Measurements from ENCODE around the gene TAF12.

DNA sequence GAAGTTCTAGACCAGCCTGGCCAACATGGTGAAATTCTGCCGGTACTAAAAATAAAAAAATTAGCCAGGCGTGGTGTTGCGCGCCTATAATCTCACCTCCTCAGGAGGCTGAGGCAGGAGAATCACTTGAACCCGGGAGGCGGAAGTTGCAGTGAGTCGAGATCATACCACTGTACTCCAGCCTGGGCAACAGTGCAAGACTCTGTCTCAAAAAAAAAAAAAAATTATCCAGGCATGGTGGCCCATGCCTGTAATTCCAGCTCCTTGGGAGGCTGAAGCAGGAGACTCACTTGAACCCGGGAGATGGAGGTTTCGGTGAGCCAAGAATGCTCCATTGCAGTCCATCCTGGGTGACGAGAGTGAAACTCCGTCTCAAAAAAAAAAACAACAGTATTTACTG is 69.3 kb downstream of the TAF12 start:
- TF ChIP-seq, protein P1, sequence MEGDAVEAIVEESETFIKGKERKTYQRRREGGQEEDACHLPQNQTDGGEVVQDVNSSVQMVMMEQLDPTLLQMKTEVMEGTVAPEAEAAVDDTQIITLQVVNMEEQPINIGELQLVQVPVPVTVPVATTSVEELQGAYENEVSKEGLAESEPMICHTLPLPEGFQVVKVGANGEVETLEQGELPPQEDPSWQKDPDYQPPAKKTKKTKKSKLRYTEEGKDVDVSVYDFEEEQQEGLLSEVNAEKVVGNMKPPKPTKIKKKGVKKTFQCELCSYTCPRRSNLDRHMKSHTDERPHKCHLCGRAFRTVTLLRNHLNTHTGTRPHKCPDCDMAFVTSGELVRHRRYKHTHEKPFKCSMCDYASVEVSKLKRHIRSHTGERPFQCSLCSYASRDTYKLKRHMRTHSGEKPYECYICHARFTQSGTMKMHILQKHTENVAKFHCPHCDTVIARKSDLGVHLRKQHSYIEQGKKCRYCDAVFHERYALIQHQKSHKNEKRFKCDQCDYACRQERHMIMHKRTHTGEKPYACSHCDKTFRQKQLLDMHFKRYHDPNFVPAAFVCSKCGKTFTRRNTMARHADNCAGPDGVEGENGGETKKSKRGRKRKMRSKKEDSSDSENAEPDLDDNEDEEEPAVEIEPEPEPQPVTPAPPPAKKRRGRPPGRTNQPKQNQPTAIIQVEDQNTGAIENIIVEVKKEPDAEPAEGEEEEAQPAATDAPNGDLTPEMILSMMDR (IDR thresholded peaks at IDR 0.05; ENCODE audit: low read length), result no peak
- no peak for TF ChIP-seq EZH2 (IDR thresholded peaks at IDR 0.05; ENCODE audit: borderline replicate concordance, low read length)
